Measurements from ENCODE around the gene SCN4B. TPM values are rescaled to one million over a fixed set of nuclear protein-coding genes. Genes with fewer than 3 reads are reported as not detected.
"Not testable (repeated sequence)": the region's sequence is repeated elsewhere in the genome, so short reads cannot be mapped to it uniquely, and the experiment has no call there.

SCN4B gene
- total and polyA plus RNA-seq, 8 donors: 2.2 to 10.1 (median 7.5) TPM

DNA sequence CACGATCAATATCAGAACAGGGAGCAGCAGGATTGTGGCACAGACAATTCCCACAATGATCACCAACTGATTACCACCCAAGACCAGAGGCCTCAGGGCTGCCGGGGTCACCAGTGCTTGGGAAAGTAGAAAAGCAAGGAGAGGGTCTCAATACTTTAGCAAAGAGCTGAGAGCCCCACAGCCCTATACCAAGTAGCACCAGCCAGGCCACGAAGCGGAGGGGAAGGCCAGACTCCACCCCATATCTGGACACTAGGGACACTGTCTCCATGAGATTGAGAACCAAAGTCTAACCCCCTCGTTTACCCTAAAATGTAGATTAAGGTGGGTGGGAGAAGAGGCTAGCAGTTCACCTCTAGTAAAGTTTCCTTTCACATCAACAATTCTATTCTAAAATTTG is 47.9 kb upstream of the SCN4B start:
- Histone ChIP-seq H3K4me3 (no peak overlapping the region), H3K27ac (no peak overlapping the region), H3K36me3 (peaks cover 0 to 40% of the 10 kb centered on the region in 2 donors), H3K27me3 (no peaks in the 10 kb centered on the region), H3K9me3 (no peaks in the 10 kb centered on the region), H3K4me1 (peaks cover 0 to 20% of the 10 kb centered on the region in 2 donors)
- intact Hi-C loops (cut with DNase I): loop anchor here in 1 of 2 donors (10.0 kb wide), 1 partner anchor 154 kb away; the partner anchor contains the start of gene UBE4A
- TF ChIP-seq, protein P1, sequence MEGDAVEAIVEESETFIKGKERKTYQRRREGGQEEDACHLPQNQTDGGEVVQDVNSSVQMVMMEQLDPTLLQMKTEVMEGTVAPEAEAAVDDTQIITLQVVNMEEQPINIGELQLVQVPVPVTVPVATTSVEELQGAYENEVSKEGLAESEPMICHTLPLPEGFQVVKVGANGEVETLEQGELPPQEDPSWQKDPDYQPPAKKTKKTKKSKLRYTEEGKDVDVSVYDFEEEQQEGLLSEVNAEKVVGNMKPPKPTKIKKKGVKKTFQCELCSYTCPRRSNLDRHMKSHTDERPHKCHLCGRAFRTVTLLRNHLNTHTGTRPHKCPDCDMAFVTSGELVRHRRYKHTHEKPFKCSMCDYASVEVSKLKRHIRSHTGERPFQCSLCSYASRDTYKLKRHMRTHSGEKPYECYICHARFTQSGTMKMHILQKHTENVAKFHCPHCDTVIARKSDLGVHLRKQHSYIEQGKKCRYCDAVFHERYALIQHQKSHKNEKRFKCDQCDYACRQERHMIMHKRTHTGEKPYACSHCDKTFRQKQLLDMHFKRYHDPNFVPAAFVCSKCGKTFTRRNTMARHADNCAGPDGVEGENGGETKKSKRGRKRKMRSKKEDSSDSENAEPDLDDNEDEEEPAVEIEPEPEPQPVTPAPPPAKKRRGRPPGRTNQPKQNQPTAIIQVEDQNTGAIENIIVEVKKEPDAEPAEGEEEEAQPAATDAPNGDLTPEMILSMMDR (IDR thresholded peaks at IDR 0.05): no peak
- no peak for DNase-seq
- ATAC-seq: no peak

DNA sequence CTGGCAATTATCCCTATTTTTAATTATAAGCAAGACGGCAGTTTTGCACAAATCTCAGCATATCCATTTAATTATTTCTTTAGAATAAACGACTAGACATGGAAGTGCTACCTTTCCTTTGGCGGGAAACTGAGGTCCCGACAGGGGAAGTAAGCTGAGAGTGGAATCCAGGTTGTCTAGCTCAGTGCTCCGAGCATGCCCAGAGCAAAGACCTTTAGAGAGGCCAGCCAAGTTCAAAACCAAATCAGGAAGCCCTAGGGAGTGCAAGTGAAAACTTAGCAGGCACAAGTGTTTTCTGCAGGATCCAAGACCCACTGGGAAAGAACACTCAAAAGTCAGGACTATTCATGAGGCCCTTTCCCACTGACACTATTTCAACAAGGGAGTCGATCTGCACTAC is 46.5 kb upstream of the SCN4B start:
- TF ChIP-seq, protein P1 (IDR thresholded peaks at IDR 0.05): no peak
- Histone ChIP-seq H3K36me3 (peaks cover 0 to 54% of the 10 kb centered on the region in 2 donors), H3K4me1 (peaks cover 0 to 22% of the 10 kb centered on the region in 2 donors), H3K27me3 (no peaks in the 10 kb centered on the region), H3K27ac (no peak overlapping the region), H3K9me3 (no peaks in the 10 kb centered on the region), H3K4me3 (no peak overlapping the region)
- intact Hi-C loops (cut with DNase I): loop anchor here in 1 of 2 donors (5.0 kb wide), 1 partner anchor 93 kb away; no protein-coding TSS in a partner anchor
- ATAC-seq (no peak), DNase-seq (no peak)

DNA sequence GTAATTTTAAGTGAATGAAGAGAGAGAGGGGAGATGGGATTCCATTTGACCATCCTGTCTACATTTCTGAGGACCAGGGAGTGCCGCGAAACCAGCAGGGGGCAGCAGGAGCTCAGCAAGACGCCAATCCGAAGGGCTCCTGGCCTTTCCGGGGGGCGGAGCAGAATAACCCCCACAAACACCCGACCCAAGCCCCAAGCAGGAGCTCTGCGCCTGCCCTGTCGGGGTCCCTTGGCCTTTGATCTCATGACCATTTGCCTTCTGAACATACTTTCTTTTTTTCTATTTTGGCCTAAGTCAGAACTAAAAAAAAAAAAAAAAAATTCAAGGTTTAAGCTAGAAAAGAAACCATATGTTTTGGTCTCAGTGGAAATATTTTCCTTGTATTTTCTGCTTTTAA is 45.7 kb upstream of the SCN4B start:
- ATAC-seq: peak; percentile 76
- Histone ChIP-seq H3K4me3 (no peak overlapping the region), H3K4me1 (peaks cover 0 to 22% of the 10 kb centered on the region in 2 donors)

DNA sequence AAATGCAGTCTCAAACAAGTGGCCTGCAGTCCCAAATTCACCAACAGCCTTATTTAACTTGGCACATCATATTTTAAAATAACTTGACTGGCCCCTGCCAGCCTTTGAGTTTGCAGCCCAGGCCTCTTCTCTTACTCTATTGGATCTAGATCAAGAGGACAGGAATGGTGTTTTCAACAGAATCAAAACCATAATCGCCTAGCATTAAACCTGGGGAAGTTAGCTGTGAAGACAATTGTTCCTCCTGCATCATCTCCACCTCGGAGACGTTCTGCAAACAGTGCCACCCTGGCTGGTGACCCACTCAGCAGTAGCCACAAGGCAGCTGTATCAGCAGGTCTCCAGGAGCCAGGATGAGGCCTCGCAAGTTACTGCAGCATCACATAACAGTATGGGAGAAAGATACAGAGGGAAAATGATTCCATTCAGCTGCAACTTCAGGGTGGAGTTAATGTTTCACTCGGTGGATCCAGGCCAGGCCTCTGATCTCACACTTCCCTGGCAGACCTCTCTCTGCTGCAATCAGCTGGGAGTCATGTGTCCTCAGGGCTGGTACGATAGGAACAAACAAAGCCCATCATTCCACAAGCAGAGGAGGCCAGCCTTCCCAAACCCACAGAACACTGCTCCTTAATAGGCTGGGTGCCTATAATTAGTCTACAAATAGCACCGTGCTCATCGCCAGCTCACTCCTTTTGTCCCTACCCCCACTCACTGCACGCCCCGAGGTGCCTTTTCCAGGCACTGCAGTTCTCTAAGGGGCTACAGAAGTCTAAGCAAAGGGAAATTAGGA is 42.4 kb upstream of the SCN4B start:
- H3K36me3 ChIP-seq: peaks cover 0 to 51% of the 10 kb centered on the region in 2 donors
- no peak overlapping the region for H3K4me3 ChIP-seq
- peaks cover 0 to 17% of the 10 kb centered on the region in 2 donors for H3K4me1 ChIP-seq
- DNase-seq: peak in 3 of 4 donors; percentile 51 to 86 (median 86)
- no peaks in the 10 kb centered on the region for H3K9me3 ChIP-seq
- peak overlapping the region in 1 of 2 donors; percentile 4 for H3K27ac ChIP-seq
- intact Hi-C loops (cut with DNase I): loop anchor here in 1 of 2 donors (5.0 kb wide), 1 partner anchor 97 kb away; no protein-coding TSS in a partner anchor
- ATAC-seq: peak; percentile 92
- no peaks in the 10 kb centered on the region for H3K27me3 ChIP-seq
- TF ChIP-seq, protein P1 (IDR thresholded peaks at IDR 0.05): no peak

More for the DNA sequence above, 45.7 kb upstream of the SCN4B start:
- intact Hi-C loops (cut with DNase I): loop anchor here in 1 of 2 donors (5.0 kb wide), 1 partner anchor 94 kb away; no protein-coding TSS in a partner anchor
- Histone ChIP-seq H3K27me3 (no peaks in the 10 kb centered on the region), H3K36me3 (peaks cover 0 to 58% of the 10 kb centered on the region in 2 donors), H3K27ac (peak overlapping the region in 1 of 2 donors; percentile 8), H3K9me3 (no peaks in the 10 kb centered on the region)
- DNase-seq: peak; percentile 64 to 92 (median 79)
- TF ChIP-seq, protein P1 (IDR thresholded peaks at IDR 0.05): peak; percentile 81 to 84

DNA sequence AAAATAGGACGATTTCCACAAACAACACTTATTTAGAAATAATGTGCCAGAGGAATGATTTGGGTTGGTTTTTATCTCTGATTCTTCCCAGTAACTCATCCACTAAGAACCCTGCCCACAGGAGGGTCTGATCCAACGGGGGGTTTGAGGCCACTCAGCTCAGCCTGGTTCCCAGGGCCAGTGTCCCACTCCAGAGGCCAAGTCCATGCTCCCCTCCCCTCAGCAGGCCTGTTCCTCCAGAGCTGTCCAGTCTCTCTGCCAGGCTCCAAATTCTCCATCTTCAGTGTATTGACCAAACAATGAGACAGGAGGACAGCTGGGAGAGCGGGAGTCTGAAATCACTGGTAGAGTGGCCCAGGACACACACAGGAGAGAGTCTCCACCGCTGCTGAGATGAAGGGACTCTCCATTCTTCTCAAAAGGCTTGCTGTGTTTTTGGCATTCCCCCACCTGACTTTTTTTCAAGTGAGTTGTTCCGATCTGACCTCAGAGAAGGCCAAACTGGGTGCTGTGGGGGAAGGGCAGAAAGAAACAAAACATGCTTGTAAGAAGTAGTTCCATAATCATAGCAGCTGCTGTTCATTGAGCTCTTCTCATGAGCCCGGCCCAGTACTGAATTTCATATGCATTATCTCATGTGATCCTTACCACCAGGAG is 41.4 kb upstream of the SCN4B start:
- TF ChIP-seq, protein P1 (IDR thresholded peaks at IDR 0.05): no peak

DNA sequence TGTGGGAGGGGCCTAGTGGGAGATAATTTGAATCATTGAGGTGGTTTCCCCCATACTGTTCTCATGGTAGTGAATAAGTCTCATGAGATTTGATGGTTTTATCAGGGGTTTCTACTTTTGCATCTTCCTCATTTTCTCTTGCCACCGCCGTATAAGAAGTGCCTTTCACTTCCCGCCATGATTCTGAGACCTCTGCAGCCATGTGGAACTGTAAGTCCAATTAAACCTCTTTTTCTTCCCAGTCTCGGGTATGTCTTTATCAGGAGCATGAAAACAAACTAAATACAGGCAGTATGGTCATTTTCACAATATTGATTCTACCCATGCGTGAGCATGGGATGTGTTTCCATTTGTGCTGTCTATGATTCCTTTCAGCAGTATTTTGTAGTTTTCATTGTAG is 40.2 kb upstream of the SCN4B start:
- H3K27ac ChIP-seq; H3K4me1 ChIP-seq; intact Hi-C loops (cut with DNase I); H3K9me3 ChIP-seq; H3K4me3 ChIP-seq; ATAC-seq; H3K27me3 ChIP-seq; DNase-seq: not testable (repeated sequence)
- peaks cover 0 to 48% of the 10 kb centered on the region in 2 donors for H3K36me3 ChIP-seq

More for the DNA sequence above, 41.4 kb upstream of the SCN4B start:
- DNase-seq: no peak
- intact Hi-C loops (cut with DNase I): no loop called here
- no peak overlapping the region for H3K4me3 ChIP-seq
- ATAC-seq: no peak
- H3K9me3 ChIP-seq: no peaks in the 10 kb centered on the region
- H3K4me1 ChIP-seq: peaks cover 0 to 14% of the 10 kb centered on the region in 2 donors
- H3K36me3 ChIP-seq: peaks cover 0 to 50% of the 10 kb centered on the region in 2 donors
- no peaks in the 10 kb centered on the region for H3K27me3 ChIP-seq
- no peak overlapping the region for H3K27ac ChIP-seq

DNA sequence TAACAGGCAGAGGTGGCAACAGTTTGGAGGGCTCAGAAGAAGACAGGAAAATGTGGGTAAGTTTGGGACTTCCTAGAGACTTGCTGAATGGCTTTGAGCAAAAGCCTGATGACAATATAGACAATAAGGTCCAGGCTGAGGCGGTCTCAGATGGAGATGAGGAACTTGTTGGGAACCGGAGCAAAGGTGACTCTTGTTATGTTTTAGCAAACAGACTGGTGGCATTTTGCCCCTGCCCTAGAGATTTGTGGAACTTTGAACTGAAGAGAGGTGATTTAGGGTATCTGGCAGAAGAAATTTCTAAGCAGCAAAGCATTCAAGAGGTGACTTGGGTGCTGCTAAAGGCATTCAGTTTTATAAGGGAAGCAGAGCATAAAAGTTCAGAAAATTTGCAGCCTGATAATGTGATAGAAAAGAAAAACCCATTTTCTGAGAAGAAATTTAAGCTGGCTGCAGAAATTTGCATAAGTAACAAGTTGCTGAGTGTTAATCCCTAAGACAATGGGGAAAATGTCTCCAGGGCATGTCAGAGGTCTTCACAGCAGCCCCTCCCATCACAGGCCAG is 38.4 kb upstream of the SCN4B start:
- H3K27me3 ChIP-seq; intact Hi-C loops (cut with DNase I); H3K4me3 ChIP-seq; DNase-seq; H3K9me3 ChIP-seq; H3K27ac ChIP-seq; ATAC-seq: not testable (repeated sequence)
- Histone ChIP-seq H3K36me3 (peaks cover 0 to 33% of the 10 kb centered on the region in 2 donors), H3K4me1 (peaks cover 0 to 20% of the 10 kb centered on the region in 2 donors)
